C4-2B (cell line): ENCODE results near the gene ASB15.

Source experiments
- CTCF ChIP-seq: fragments of 450-650 bp; conservative IDR thresholded peaks from 2 replicates; pipeline ENCODE4 v1.5.1; 2017; ENCODE audit warnings: mild to moderate bottlenecking
- ZFX ChIP-seq: fragments of 450-650 bp; IDR thresholded peaks from 2 replicates; pipeline ENCODE4 v1.6.1; 2017

DNA sequence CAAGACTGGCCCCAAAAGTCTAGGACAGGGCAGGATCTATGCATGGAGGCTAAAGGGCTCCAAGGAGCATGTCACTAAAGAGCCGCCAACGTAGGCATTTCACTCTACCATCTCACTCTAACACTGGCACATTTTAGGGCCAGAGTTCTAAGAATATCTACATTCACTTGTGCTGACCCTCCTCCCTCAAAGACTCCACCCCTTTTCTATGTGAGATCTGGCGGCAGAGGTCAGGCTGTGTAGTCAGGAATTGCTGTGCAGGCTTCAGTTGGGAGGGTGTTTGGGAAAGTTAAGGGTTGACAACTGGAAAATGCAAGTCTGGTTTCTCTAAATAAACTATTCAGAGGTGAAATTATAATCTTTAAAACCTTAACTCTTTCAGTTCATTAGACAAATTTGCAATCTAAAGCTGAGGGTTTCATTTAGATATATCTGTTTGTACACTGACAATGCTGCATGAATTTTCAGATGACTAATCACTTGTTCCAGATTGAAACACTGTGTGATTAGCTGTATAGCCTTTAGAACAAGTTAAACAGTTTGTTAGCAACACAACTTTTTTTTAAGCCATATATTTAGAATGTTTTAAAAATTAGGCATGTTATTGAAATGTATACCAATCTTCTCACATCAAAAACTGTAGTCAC is 72.3 kb downstream of the ASB15 start:
- TF ChIP-seq CTCF = no peak
- TF ChIP-seq ZFX = no peak
